Activated CD8-positive, alpha-beta T cell treated with anti-CD3 and anti-CD28 coated beads, Interleukin-2, amount 10 ng/mL, durations not matched to agents 7 days and 5 days (primary cell): ENCODE results near the gene TSC22D4. TPM values are rescaled to one million over a fixed set of nuclear protein-coding genes. Genes with fewer than 3 reads are reported as not detected.
"Not testable (repeated sequence)": the region's sequence is repeated elsewhere in the genome, so short reads cannot be mapped to it uniquely, and the experiment has no call there.

ENCODE experiments used
- ATAC-seq: fragments of 150-1000 bp; cut with Tn5 transposase; one replicate; pipeline ENCODE4 v1.10.0; 2021; ENCODE audit warnings: moderate library complexity
- CTCF ChIA-PET: fragments of 350-600 bp; sonication (Branson Sonifier 250); formaldehyde crosslinking; loops from one replicate; lab custom pipeline; 2021; ENCODE audit warnings: antibody characterized with exemption; lab: Charles Lee
- POLR2A ChIA-PET: fragments of 350-600 bp; sonication (Branson Sonifier 250); formaldehyde crosslinking; loops from one replicate; lab custom pipeline; 2021; ENCODE audit warnings: antibody characterized with exemption; lab: Charles Lee
- DNase-seq: peaks from one replicate; pipeline ENCODE4 v3.0.0-alpha.2; 2020
- H3K27ac Mint-ChIP-seq: one replicate; pipeline ENCODE4 v1.8.0; 2021; ENCODE audit warnings: mild to moderate bottlenecking, mixed read lengths
- H3K27me3 Mint-ChIP-seq: one replicate; pipeline ENCODE4 v1.8.0; 2021; ENCODE audit warnings: low read depth, mixed read lengths
- H3K36me3 Mint-ChIP-seq: one replicate; pipeline ENCODE4 v1.8.0; 2021; ENCODE audit warnings: low read depth, mixed read lengths
- H3K4me1 Mint-ChIP-seq: one replicate; pipeline ENCODE4 v1.8.0; 2021; ENCODE audit warnings: low read depth, mixed read lengths
- H3K4me3 Mint-ChIP-seq: one replicate; pipeline ENCODE4 v1.8.0; 2021; ENCODE audit warnings: mild to moderate bottlenecking, mixed read lengths
- H3K9me3 Mint-ChIP-seq: one replicate; pipeline ENCODE4 v1.8.0; 2022; ENCODE audit warnings: mixed read lengths; ENCODE audit not compliant: insufficient read depth
- total RNA-seq, 2 experiments: library from RNA; stranded (reverse); gene quantifications; one replicate each; pipeline ENCODE4 v1.2.3, GENCODE V29; 2021

The TSC22D4 gene
- total RNA-seq, 2 experiments from 2014 or later = 129 to 132 TPM

- H3K36me3 Mint-ChIP-seq = peaks cover 6% of the 10 kb centered on the region
- H3K4me3 Mint-ChIP-seq = no peak overlapping the region
- ChIA-PET CTCF (interaction anchor here (0.8 to 4.3 kb wide), 8 partner anchors 11 to 323 kb away, joined by 3 to 18 read pairs (median 4); partner anchors contain the start of genes FBXO24, LRCH4 and POP7), POLR2A (interaction anchor here (0.6 to 2.1 kb wide), 4 partner anchors 8 to 27 kb away, joined by 3 to 8 read pairs (median 4); partner anchors contain the start of genes PPP1R35 and ZCWPW1)
- no peaks in the 10 kb centered on the region for H3K27me3 Mint-ChIP-seq
- H3K4me1 Mint-ChIP-seq = peaks cover 22% of the 10 kb centered on the region
- no peak for ATAC-seq
- DNase-seq = no peak
- no peak overlapping the region for H3K27ac Mint-ChIP-seq
- H3K9me3 Mint-ChIP-seq = no peaks in the 10 kb centered on the region
Observed at GRCh38 chr7:100455206-100455605, 23.8 kb downstream of the TSC22D4 start.

GRCh38 chr7:100453854-100454253 lies 25.2 kb downstream of the TSC22D4 start:
- ChIA-PET POLR2A (interaction anchor here (0.7 to 2.1 kb wide), 4 partner anchors 10 to 25 kb away, joined by 3 to 8 read pairs (median 6); partner anchors contain the start of genes PPP1R35, SPACDR and ZCWPW1), CTCF (interaction anchor here (1.1 to 4.3 kb wide), 6 partner anchors 10 to 322 kb away, joined by 3 to 18 read pairs (median 5); partner anchors contain the start of gene PPP1R35)
- ATAC-seq, H3K4me3 Mint-ChIP-seq, H3K27me3 Mint-ChIP-seq, H3K9me3 Mint-ChIP-seq, H3K36me3 Mint-ChIP-seq, H3K27ac Mint-ChIP-seq, DNase-seq: not testable (repeated sequence)
- peaks cover 25% of the 10 kb centered on the region for H3K4me1 Mint-ChIP-seq

- ATAC-seq = no peak
- no peak for DNase-seq
- no peaks in the 10 kb centered on the region for H3K27me3 Mint-ChIP-seq
- no peak overlapping the region for H3K4me3 Mint-ChIP-seq
- H3K36me3 Mint-ChIP-seq = no peaks in the 10 kb centered on the region
- POLR2A ChIA-PET = interaction anchor here (0.7 kb wide), 1 partner anchor 134 kb away, joined by 3 read pairs; the partner anchor contains the start of gene FBXO24
- peaks cover 25% of the 10 kb centered on the region for H3K4me1 Mint-ChIP-seq
- H3K27ac Mint-ChIP-seq = no peak overlapping the region
- CTCF ChIA-PET = no interaction called here
- no peaks in the 10 kb centered on the region for H3K9me3 Mint-ChIP-seq
Observed at GRCh38 chr7:100452513-100452912, 26.5 kb downstream of the TSC22D4 start.

GRCh38 chr7:100449190-100449795 lies 29.7 kb downstream of the TSC22D4 start:
- no peak for ATAC-seq
- ChIA-PET CTCF (interaction anchor here (1.2 to 2.1 kb wide), 3 partner anchors 12 to 300 kb away, joined by 3 to 9 read pairs (median 5); partner anchors contain the start of genes LAMTOR4 and PPP1R35), POLR2A (interaction anchor here (1.0 to 3.1 kb wide), 3 partner anchors 14 to 139 kb away, joined by 3 to 13 read pairs (median 5); partner anchors contain the start of genes MEPCE and ZCWPW1)
- H3K36me3 Mint-ChIP-seq = peaks cover under 1% of the 10 kb centered on the region
- no peaks in the 10 kb centered on the region for H3K27me3 Mint-ChIP-seq
- H3K4me1 Mint-ChIP-seq = peaks cover 30% of the 10 kb centered on the region
- no peaks in the 10 kb centered on the region for H3K9me3 Mint-ChIP-seq
- no peak for DNase-seq
- no peak overlapping the region for H3K4me3 Mint-ChIP-seq
- peak overlapping the region; percentile 11 for H3K27ac Mint-ChIP-seq

GRCh38 chr7:100447363-100447762 lies 31.7 kb downstream of the TSC22D4 start:
- CTCF ChIA-PET, DNase-seq, H3K9me3 Mint-ChIP-seq, H3K4me3 Mint-ChIP-seq, H3K27me3 Mint-ChIP-seq, ATAC-seq, H3K36me3 Mint-ChIP-seq, H3K27ac Mint-ChIP-seq: not testable (repeated sequence)
- H3K4me1 Mint-ChIP-seq = peaks cover 38% of the 10 kb centered on the region
- POLR2A ChIA-PET = interaction anchor here (0.6 to 1.4 kb wide), 3 partner anchors 8 to 19 kb away, joined by 3 read pairs; no protein-coding TSS in a partner anchor

GRCh38 chr7:100446040-100446439 lies 33.0 kb downstream of the TSC22D4 start:
- no peak for ATAC-seq
- Mint-ChIP-seq H3K27ac (peak overlapping the region; percentile 52), H3K27me3 (no peaks in the 10 kb centered on the region), H3K36me3 (peaks cover 1% of the 10 kb centered on the region), H3K9me3 (no peaks in the 10 kb centered on the region), H3K4me3 (no peak overlapping the region), H3K4me1 (peaks cover 38% of the 10 kb centered on the region)
- ChIA-PET CTCF (no interaction called here), POLR2A (interaction anchor here (1.0 to 2.3 kb wide), 3 partner anchors 10 to 18 kb away, joined by 3 to 14 read pairs (median 4); partner anchors contain the start of genes PPP1R35 and ZCWPW1)
- DNase-seq = no peak

- H3K4me3 Mint-ChIP-seq = peak overlapping the region; percentile 22
Observed at GRCh38 chr7:100444311-100445278, 34.4 kb downstream of the TSC22D4 start.

GRCh38 chr7:100443096-100443840 lies 35.7 kb downstream of the TSC22D4 start:
- ChIA-PET POLR2A (interaction anchor here (0.5 to 1.9 kb wide), 3 partner anchors 11 to 32 kb away, joined by 3 to 8 read pairs (median 7); partner anchors contain the start of genes MEPCE and ZCWPW1), CTCF (interaction anchor here (1.8 kb wide), 1 partner anchor 36 kb away, joined by 9 read pairs; no protein-coding TSS in a partner anchor)
- ATAC-seq (no peak), DNase-seq (no peak)
- H3K27me3 Mint-ChIP-seq = no peaks in the 10 kb centered on the region
- H3K27ac Mint-ChIP-seq = peak overlapping the region; percentile 66
- no peak overlapping the region for H3K4me3 Mint-ChIP-seq
- H3K36me3 Mint-ChIP-seq = peaks cover 2% of the 10 kb centered on the region
- no peaks in the 10 kb centered on the region for H3K9me3 Mint-ChIP-seq
- H3K4me1 Mint-ChIP-seq = peaks cover 27% of the 10 kb centered on the region

More at GRCh38 chr7:100444311-100445278, 34.4 kb downstream of the TSC22D4 start:
- no peaks in the 10 kb centered on the region for H3K27me3 Mint-ChIP-seq
- ATAC-seq = peak; percentile 60
- peaks cover 29% of the 10 kb centered on the region for H3K4me1 Mint-ChIP-seq
- ChIA-PET POLR2A (interaction anchor here (0.6 to 2.3 kb wide), 7 partner anchors 8 to 261 kb away, joined by 3 to 15 read pairs (median 5); partner anchors contain the start of genes MEPCE, POP7, PPP1R35 and ZCWPW1), CTCF (interaction anchor here (0.8 to 1.8 kb wide), 8 partner anchors 10 to 312 kb away, joined by 3 to 9 read pairs (median 4); partner anchors contain the start of genes MEPCE and ZCWPW1)
- peaks cover 1% of the 10 kb centered on the region for H3K36me3 Mint-ChIP-seq
- peak overlapping the region; percentile 81 for H3K27ac Mint-ChIP-seq
- no peaks in the 10 kb centered on the region for H3K9me3 Mint-ChIP-seq
- DNase-seq = no peak

GRCh38 chr7:100441641-100442535 lies 37.1 kb downstream of the TSC22D4 start:
- no peak for DNase-seq

More at GRCh38 chr7:100441641-100442535, 37.1 kb downstream of the TSC22D4 start:
- POLR2A ChIA-PET = interaction anchor here (1.9 kb wide), 1 partner anchor 13 kb away, joined by 8 read pairs; the partner anchor contains the start of genes MEPCE and ZCWPW1
- H3K36me3 Mint-ChIP-seq = peaks cover 3% of the 10 kb centered on the region
- CTCF ChIA-PET = interaction anchor here (1.6 kb wide), 1 partner anchor 12 kb away, joined by 3 read pairs; no protein-coding TSS in a partner anchor
- peak overlapping the region; percentile 6 for H3K27ac Mint-ChIP-seq
- H3K4me1 Mint-ChIP-seq = peaks cover 27% of the 10 kb centered on the region
- no peak overlapping the region for H3K4me3 Mint-ChIP-seq
- no peak for ATAC-seq
- no peaks in the 10 kb centered on the region for H3K9me3 Mint-ChIP-seq
- no peaks in the 10 kb centered on the region for H3K27me3 Mint-ChIP-seq
